ENCODE data around the gene ADNP. TPM values are rescaled to one million over a fixed set of nuclear protein-coding genes. Genes with fewer than 3 reads are reported as not detected.

The ADNP gene
- total and polyA plus RNA-seq, 2 of the 13 experiments (the other 11 are each of a cell fraction or from before 2014, with no cell fraction given) = 21.0 to 21.5 TPM

- TF ChIP-seq PLSCR1 (CRISPR knock-in tag; IDR thresholded peaks at IDR 0.05; ENCODE audit: borderline replicate concordance) (no peak), ISX (CRISPR knock-in tag; conservative IDR thresholded peaks at IDR 0.05) (peak; percentile 92; the same call in 1 of the 2 replicates), ZNF331 (CRISPR knock-in tag; IDR thresholded peaks at IDR 0.05) (peak; percentile 5; the same call in 1 of the 2 replicates), SETDB1 (CRISPR knock-in tag; IDR thresholded peaks at IDR 0.05; ENCODE audit: borderline replicate concordance) (no peak), AHDC1 (CRISPR knock-in tag; IDR thresholded peaks at IDR 0.05; ENCODE audit: borderline replicate concordance) (no peak), DNMT3B (CRISPR knock-in tag; conservative IDR thresholded peaks at IDR 0.05) (peak; percentile 11; the same call in 1 of the 2 replicates), HDAC6 (IDR thresholded peaks at IDR 0.05; ENCODE audit: low read depth, low read length) (no peak), ZNF282 (IDR thresholded peaks at IDR 0.05; ENCODE audit: partially characterized antibody) (no peak), ZMAT3 (CRISPR knock-in tag; conservative IDR thresholded peaks at IDR 0.05) (peak; percentile 42; the same call in 1 of the 2 replicates), CBX5 (CRISPR knock-in tag; IDR thresholded peaks at IDR 0.05; ENCODE audit: borderline replicate concordance) (no peak; the same call in 1 of the 2 replicates)
- TF ChIP-seq, protein P1, sequence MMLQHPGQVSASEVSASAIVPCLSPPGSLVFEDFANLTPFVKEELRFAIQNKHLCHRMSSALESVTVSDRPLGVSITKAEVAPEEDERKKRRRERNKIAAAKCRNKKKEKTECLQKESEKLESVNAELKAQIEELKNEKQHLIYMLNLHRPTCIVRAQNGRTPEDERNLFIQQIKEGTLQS (CRISPR knock-in tag; IDR thresholded peaks at IDR 0.05) = peak; percentile 66
- TF ChIP-seq, protein P2, sequence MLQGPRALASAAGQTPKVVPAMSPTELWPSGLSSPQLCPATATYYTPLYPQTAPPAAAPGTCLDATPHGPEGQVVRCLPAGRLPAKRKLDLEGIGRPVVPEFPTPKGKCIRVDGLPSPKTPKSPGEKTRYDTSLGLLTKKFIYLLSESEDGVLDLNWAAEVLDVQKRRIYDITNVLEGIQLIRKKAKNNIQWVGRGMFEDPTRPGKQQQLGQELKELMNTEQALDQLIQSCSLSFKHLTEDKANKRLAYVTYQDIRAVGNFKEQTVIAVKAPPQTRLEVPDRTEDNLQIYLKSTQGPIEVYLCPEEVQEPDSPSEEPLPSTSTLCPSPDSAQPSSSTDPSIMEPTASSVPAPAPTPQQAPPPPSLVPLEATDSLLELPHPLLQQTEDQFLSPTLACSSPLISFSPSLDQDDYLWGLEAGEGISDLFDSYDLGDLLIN (CRISPR knock-in tag; IDR thresholded peaks at IDR 0.05; ENCODE audit: borderline replicate concordance) = no peak; the same call in none of the 2 replicates
- TF ChIP-seq, protein P3, sequence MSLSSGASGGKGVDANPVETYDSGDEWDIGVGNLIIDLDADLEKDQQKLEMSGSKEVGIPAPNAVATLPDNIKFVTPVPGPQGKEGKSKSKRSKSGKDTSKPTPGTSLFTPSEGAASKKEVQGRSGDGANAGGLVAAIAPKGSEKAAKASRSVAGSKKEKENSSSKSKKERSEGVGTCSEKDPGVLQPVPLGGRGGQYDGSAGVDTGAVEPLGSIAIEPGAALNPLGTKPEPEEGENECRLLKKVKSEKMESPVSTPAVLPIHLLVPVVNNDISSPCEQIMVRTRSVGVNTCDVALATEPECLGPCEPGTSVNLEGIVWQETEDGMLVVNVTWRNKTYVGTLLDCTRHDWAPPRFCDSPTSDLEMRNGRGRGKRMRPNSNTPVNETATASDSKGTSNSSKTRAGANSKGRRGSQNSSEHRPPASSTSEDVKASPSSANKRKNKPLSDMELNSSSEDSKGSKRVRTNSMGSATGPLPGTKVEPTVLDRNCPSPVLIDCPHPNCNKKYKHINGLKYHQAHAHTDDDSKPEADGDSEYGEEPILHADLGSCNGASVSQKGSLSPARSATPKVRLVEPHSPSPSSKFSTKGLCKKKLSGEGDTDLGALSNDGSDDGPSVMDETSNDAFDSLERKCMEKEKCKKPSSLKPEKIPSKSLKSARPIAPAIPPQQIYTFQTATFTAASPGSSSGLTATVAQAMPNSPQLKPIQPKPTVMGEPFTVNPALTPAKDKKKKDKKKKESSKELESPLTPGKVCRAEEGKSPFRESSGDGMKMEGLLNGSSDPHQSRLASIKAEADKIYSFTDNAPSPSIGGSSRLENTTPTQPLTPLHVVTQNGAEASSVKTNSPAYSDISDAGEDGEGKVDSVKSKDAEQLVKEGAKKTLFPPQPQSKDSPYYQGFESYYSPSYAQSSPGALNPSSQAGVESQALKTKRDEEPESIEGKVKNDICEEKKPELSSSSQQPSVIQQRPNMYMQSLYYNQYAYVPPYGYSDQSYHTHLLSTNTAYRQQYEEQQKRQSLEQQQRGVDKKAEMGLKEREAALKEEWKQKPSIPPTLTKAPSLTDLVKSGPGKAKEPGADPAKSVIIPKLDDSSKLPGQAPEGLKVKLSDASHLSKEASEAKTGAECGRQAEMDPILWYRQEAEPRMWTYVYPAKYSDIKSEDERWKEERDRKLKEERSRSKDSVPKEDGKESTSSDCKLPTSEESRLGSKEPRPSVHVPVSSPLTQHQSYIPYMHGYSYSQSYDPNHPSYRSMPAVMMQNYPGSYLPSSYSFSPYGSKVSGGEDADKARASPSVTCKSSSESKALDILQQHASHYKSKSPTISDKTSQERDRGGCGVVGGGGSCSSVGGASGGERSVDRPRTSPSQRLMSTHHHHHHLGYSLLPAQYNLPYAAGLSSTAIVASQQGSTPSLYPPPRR (CRISPR knock-in tag; IDR thresholded peaks at IDR 0.05; ENCODE audit: borderline replicate concordance) = no peak
Measured at GRCh38 chr20:50958615-50959542, 27.6 kb upstream of the ADNP start, which contains the start of gene MOCS3 (continued).

All from HepG2 (cell line).